Measurements from ENCODE around the gene FOXE1. TPM values are rescaled to one million over a fixed set of nuclear protein-coding genes. Genes with fewer than 3 reads are reported as not detected.

Gene FOXE1
- total RNA-seq, 1 donor from 2014 or later, result not detected

DNA sequence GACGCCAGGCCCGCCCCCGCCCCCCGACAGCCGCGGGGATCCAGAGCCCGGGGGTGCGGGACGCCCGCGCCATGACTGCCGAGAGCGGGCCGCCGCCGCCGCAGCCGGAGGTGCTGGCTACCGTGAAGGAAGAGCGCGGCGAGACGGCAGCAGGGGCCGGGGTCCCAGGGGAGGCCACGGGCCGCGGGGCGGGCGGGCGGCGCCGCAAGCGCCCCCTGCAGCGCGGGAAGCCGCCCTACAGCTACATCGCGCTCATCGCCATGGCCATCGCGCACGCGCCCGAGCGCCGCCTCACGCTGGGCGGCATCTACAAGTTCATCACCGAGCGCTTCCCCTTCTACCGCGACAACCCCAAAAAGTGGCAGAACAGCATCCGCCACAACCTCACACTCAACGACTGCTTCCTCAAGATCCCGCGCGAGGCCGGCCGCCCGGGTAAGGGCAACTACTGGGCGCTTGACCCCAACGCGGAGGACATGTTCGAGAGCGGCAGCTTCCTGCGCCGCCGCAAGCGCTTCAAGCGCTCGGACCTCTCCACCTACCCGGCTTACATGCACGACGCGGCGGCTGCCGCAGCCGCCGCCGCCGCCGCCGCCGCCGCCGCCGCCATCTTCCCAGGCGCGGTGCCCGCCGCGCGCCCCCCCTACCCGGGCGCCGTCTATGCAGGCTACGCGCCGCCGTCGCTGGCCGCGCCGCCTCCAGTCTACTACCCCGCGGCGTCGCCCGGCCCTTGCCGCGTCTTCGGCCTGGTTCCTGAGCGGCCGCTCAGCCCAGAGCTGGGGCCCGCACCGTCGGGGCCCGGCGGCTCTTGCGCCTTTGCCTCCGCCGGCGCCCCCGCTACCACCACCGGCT, 1.0 kb downstream of the FOXE1 start:
- peaks cover 25% of the 10 kb centered on the region for H3K4me1 Mint-ChIP-seq
- H3K4me3 Mint-ChIP-seq, result peak overlapping the region; percentile 85
- no peaks in the 10 kb centered on the region for H3K36me3 Mint-ChIP-seq (ENCODE audit: low read depth)
- peaks cover 62% of the 10 kb centered on the region for H3K27me3 Mint-ChIP-seq
- no peak for TF ChIP-seq CTCF (IDR thresholded peaks at IDR 0.05)
- intact Hi-C loops (cut with micrococcal nuclease), result loop anchor here (2.0 to 5.0 kb wide), 4 partner anchors 13 to 157 kb away; partner anchors contain the start of gene XPA
- DNase-seq (peak; percentile 49), ATAC-seq (ENCODE audit: low read depth) (peak; percentile 81)
- no peak overlapping the region for H3K27ac Mint-ChIP-seq
- no peaks in the 10 kb centered on the region for H3K9me3 Mint-ChIP-seq
- ChIA-PET CTCF (no interaction called here), POLR2A (no interaction called here)

DNA sequence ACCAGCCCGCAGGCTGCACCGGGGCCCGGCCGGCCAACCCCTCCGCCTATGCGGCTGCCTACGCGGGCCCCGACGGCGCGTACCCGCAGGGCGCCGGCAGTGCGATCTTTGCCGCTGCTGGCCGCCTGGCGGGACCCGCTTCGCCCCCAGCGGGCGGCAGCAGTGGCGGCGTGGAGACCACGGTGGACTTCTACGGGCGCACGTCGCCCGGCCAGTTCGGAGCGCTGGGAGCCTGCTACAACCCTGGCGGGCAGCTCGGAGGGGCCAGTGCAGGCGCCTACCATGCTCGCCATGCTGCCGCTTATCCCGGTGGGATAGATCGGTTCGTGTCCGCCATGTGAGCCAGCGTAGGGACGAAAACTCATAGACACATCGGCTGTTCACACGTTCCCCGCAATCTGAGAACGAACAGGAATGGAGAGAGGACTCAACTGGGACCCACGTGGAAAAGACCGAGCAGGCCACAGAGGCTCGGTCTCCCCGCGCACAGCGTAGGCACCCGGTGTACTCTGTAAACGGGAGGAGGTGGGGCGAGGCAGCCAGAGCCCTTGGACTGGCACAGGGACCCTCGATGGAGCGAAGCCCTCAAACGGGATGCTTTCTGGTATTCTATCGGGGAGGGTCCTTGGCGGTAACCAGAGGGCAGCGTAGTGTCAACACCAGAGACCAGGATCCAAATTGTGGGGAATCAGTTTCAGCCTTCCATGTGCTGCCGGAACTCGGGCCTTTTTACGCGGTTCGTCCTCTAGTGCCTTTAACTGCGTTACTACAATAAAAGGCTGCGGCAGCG, 1.9 kb downstream of the FOXE1 start:
- intact Hi-C loops (cut with micrococcal nuclease), result loop anchor here (5.0 kb wide), 3 partner anchors 132 to 158 kb away; partner anchors contain the start of gene XPA
- Mint-ChIP-seq H3K36me3 (ENCODE audit: low read depth) (no peaks in the 10 kb centered on the region), H3K4me3 (no peak overlapping the region), H3K9me3 (no peaks in the 10 kb centered on the region), H3K27ac (no peak overlapping the region), H3K27me3 (peaks cover 61% of the 10 kb centered on the region), H3K4me1 (peaks cover 20% of the 10 kb centered on the region)
- CTCF ChIA-PET, result no interaction called here
- DNase-seq, result no peak
- no peak for ATAC-seq (ENCODE audit: low read depth)
- POLR2A ChIA-PET, result no interaction called here
- no peak for TF ChIP-seq CTCF (IDR thresholded peaks at IDR 0.05)

DNA sequence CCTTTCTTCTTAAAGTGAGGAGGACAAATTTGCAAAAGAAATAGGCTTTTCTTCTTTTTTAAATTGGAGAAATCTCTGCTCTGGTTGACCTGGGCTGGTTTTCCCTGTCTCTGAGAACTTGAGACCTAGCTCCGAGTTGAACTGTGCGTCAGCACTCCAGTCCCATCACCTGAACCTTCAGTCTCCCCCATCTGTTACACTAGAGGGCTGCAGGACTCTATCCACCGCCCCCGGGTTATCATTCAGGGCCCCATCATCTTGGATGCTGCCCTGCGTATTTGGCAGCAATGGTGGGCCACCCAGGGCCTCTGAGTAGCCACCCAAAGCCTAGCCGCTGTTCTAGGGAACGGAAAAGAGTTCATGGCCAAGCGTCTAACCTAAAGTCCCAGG, 2.5 kb downstream of the FOXE1 start:
- no peak overlapping the region for H3K4me3 Mint-ChIP-seq
- H3K36me3 Mint-ChIP-seq (ENCODE audit: low read depth), result no peaks in the 10 kb centered on the region
- no peak for DNase-seq
- no peaks in the 10 kb centered on the region for H3K9me3 Mint-ChIP-seq
- TF ChIP-seq CTCF (IDR thresholded peaks at IDR 0.05), result no peak
- POLR2A ChIA-PET, result no interaction called here
- intact Hi-C loops (cut with micrococcal nuclease), result no loop called here
- no peak for ATAC-seq (ENCODE audit: low read depth)
- H3K27me3 Mint-ChIP-seq, result peaks cover 58% of the 10 kb centered on the region
- no peak overlapping the region for H3K27ac Mint-ChIP-seq
- peaks cover 20% of the 10 kb centered on the region for H3K4me1 Mint-ChIP-seq
- CTCF ChIA-PET, result no interaction called here

DNA sequence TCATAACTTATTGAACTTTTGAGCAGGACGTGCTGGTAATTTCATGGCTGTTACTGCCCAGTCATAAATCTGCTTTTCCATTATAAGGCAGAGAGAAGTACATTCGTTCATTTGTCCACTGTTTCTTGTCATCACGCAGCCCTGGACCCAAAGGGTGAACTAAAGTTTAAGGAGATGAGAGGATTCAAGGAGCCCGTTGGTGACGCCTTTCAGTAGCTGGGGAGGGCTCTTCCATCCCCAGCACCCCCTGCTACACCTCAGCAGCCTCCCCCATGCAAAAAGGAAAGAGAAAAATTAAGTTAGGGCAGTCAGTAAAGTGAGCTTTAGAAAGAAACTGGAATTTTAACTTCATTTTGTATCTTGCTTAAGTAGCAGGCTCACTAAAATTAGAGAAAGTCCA, 2.9 kb downstream of the FOXE1 start:
- no peak for TF ChIP-seq CTCF (IDR thresholded peaks at IDR 0.05)
- ChIA-PET POLR2A (interaction anchor here (0.5 kb wide), 1 partner anchor 13 kb away, joined by 5 read pairs; no protein-coding TSS in a partner anchor), CTCF (no interaction called here)
- Mint-ChIP-seq H3K36me3 (ENCODE audit: low read depth) (no peaks in the 10 kb centered on the region), H3K27ac (no peak overlapping the region), H3K4me1 (peaks cover 20% of the 10 kb centered on the region), H3K27me3 (peaks cover 57% of the 10 kb centered on the region), H3K9me3 (no peaks in the 10 kb centered on the region), H3K4me3 (no peak overlapping the region)
- no peak for DNase-seq
- intact Hi-C loops (cut with micrococcal nuclease), result no loop called here
- no peak for ATAC-seq (ENCODE audit: low read depth)

All from activated B cell treated with CpG ODN at 0.5 μM for 24 hours (primary cell).